OCI-M2 (cell line): Measurements from ENCODE around the gene SANBR.
A peak's percentile ranks its signal among the peaks of the same experiment; 100 is the strongest.
"Not testable (repeated sequence)": the region's sequence is repeated elsewhere in the genome, so short reads cannot be mapped to it uniquely, and the experiment has no call there.

ENCODE experiments used
- DNase-seq: peaks from one replicate; lab custom pipeline; 2025; ENCODE audit not compliant: unreplicated experiment; lab: John Stamatoyannopoulos, UW

The SANBR gene

DNA sequence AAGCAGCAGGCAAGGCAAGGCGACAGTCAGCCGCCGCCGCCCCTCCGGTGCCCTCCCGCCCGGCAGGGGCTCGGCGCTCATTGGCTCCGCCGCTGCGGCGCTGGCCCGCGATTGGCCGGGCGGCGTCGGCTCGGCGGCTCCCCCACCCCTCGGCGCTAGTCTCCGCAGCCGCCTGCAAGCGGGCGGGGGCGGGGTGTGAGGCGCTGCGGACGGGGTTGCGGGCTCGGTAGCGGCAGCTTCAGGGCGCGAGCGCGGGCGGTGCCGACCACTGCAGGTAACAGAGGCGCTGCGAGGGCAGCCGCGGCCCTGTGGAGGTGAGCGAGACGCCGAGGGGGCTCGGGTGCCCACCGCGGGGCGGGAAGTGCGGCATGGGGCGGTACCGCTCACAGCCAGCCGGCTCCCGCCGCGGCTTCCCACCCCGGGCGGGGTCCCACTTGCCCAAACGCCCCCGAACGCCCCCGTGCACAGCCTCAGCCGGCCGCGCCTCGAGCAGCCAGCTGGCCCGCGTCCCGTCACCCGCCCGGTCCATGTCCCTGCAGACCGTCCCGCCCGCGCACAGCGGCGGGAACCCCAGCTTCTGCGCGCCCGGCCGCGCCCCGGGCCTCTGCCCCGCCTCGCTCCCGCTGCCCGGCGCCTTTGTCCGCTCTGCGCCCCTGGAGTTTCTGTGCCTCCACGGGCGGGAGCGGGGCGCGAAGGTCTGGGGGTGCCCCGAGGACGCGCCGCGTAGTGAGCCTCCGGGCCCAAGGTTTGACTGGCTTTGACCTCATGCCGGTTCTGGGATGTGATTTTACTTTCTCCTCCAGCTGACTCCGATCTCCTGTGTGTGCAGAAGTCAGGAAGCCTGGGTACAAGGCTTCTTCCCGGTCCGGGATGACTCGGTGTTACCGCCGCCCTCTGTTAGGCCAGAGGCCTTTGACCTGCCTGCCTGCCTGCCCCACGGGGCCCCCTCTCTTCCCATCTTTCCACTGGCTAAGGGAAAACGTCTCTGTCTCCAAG lies at the start of gene SANBR:
TSS of gene SANBR (plus strand) at position 158 of the 996 bp plus-strand sequence. CDS start 4,480 bp downstream, outside the sequence.
- DNase-seq = peak; percentile 11

DNA sequence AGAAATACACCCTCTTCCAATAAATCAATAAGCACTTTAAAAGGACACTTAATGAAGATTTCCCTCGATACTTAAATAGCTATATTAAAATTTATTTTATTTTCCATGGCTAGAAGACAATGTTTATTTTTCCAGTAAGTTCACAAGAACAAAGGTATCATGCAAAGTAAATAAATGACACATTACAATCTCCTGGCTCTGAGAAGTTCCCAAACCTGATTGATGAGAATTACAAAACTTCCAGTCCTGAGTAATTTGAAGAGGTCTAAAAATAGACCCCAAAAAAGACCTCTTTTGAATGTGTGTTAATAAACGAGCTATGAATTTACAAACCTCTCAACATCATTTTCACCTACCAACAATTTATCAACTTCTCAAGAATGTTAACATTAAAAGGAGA lies 49.7 kb upstream of the SANBR start:
- DNase-seq = no peak

GRCh38 chr2:61016392-61017002 lies 49.2 kb upstream of the SANBR start:
- DNase-seq = no peak

DNA sequence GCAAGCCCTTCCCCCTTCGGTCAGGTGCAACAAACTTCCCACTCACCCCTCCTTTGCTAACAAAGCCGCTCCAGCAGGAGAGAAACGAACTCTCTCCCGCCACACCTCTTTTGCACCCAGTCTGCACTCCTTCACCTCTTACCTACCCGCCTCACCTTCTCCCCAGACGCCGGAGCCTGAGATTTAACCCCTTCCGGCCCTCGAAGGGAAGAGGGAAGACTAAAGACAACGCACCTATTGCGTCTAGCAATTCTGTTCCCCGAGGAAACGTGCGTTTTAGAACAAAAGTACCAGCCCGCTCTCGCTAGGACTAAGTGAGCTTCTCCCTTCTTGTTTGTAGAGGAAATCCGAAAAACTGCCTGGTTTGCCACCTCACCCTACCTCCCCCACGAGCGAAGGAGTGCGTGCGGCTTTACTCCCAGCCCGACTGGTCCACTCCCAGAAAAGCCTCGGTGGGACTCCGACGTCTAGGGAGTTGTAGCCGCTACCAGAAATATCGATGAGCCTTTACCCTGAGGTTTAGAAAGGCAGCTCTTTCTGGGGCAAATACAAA lies 48.6 kb upstream of the SANBR start:
- peak; percentile 70 for DNase-seq

DNA sequence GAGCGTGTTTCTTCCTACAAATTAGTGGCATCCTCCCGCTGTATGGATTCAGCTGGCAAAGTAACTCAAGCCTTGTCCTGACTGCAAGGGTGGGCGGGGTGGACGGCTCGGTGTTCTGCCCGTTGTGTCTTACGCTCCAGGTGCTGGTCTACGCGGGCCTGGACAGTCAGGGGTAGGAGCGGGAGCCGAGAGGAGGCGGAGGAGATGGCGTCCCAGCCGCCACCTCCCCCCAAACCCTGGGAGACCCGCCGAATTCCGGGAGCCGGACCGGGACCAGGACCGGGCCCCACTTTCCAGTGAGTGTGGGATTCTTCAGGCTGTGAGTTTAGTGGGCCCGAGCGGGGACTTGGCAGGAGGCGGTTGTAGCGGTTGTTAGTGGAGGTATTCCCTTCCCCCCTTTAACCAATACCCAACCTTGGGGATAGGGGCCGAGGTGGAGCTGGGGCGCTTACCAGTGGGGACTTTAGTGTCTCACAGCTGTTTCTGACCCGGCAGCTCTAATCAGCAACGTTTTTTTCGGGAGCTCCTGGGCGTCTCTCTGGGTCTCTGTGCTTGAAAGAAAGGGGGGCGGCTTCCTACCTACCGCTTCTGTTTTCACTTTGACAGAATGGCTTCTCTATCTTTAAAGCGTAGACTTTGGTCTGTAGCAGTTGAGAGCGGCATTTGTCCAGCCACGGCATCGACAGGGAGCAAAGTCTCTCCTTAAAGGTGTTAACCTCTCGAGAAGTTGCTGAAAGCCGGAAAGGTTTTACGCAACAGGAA lies 47.9 kb upstream of the SANBR start, which contains the start of the genes PEX13 and PUS10:
TSS of gene PEX13 (plus strand) at position 165 of the 762 bp plus-strand sequence. CDS start at position 205, 40 bp downstream.
TSS of gene PUS10 (minus strand) at position 700 of the 762 bp plus-strand sequence. CDS start 6,365 bp downstream, outside the sequence.
- no peak for DNase-seq

DNA sequence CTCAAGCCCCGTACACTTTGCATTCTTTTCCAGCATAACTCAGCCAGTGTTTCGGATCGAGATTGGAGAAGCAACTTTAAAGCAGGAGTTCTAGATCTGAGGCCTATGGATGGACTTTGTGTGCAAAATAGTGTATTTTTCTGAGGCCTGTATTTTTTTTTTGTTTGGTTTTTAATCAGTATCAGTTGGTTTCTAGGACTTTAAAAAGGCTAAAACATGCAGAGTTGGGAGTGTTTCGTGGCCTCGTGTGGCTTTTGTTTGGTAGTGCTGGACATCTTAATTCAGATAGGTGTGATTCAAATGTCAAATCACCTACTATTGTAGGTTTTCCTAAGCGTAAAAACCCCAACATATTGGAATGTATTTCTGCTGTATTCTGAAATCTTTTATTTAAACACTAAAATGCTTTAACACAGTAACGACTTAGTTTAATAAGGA lies 47.3 kb upstream of the SANBR start:
- DNase-seq = no peak

DNA sequence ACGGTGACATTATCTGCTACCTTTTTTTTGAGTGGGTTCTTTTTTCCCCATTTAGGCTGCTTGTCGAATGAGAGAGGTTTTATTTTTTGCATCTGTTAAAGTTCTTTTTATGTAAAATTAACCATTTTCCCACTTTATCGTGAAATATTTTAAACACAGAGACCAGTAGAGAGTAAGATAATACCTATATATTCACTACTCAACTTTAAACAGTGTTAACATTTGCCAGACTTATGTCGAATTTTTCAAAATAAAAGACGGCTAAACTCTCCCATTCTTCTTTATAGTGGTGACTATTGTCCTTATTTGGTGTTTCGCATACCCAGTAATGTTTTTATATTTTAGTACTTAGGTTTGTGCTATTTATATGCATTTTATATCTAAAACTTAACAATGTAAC lies 46.9 kb upstream of the SANBR start:
- DNase-seq = no peak

GRCh38 chr2:61021228-61021660 lies 44.4 kb upstream of the SANBR start:
- no peak for DNase-seq

GRCh38 chr2:61023670-61024069 lies 42.0 kb upstream of the SANBR start:
- DNase-seq = no peak

GRCh38 chr2:61029533-61029932 lies 36.1 kb upstream of the SANBR start:
- DNase-seq = no peak

- not testable (repeated sequence) for DNase-seq
Measured at GRCh38 chr2:61034592-61034991, 31.1 kb upstream of the SANBR start.

- DNase-seq = not testable (repeated sequence)
Measured at GRCh38 chr2:61036643-61037042, 29.0 kb upstream of the SANBR start.

GRCh38 chr2:61042807-61043206 lies 22.9 kb upstream of the SANBR start:
- DNase-seq = no peak

GRCh38 chr2:61044636-61045035 lies 21.0 kb upstream of the SANBR start:
- no peak for DNase-seq

GRCh38 chr2:61045226-61045625 lies 20.4 kb upstream of the SANBR start:
- no peak for DNase-seq

DNA sequence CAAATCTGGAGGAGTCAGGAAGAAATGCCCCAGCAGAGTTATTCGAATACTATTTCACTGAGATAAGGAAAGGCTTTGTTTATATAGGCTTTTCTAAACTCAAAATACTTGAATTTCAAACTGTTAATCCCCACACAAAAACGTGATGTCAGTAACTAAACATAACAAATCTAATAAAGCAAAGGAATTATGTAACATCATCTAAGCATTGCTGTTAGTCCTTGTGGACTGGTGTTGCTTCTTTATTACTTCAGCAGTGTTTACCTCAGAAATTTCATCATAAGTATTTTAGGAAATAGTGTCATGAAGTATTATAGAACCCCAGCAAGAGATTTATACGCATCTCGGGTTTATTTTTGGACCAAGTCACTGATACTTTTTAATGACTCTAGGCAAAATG lies 19.7 kb upstream of the SANBR start:
- no peak for DNase-seq

- DNase-seq = no peak
Measured at GRCh38 chr2:61055557-61055956, 10.1 kb upstream of the SANBR start.

- DNase-seq = no peak
Measured at GRCh38 chr2:61057562-61057961, 8.1 kb upstream of the SANBR start.

- no peak for DNase-seq
Measured at GRCh38 chr2:61059382-61059781, 6.3 kb upstream of the SANBR start.

DNA sequence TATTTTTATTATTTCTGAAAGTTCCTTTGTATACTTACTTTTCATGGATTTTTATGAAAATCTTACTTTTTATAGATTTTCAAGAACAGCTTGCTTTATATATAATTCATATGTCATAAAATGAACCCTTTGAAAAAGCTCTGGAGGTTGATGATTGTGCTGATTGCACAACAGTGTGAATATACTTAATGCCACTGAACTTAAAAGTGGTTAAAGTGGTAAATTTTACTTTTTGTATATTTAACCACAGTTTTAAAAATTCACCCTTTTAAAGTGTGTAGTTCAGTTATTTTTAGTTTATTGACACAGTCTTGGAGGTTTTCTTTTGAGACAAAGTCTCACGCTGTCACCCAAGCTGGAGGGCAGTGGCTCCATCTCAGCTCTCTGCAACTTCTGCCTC lies 8.4 kb downstream of the SANBR start:
- DNase-seq = no peak

- DNase-seq = no peak
Measured at GRCh38 chr2:61085883-61086282, 20.2 kb downstream of the SANBR start.
